GM12878 (cell line): ENCODE results near the gene KIAA1191. TPM values are rescaled to one million over a fixed set of nuclear protein-coding genes. Genes with fewer than 3 reads are reported as not detected.

Experiments
- ATAC-seq: fragments of 200-7000 bp; cut with Tn5 transposase; 3 replicates; pipeline ENCODE4 v1.9.1; 2020; ENCODE audit warnings: mild to moderate bottlenecking, moderate library complexity
- BruUV-seq: library from RNA; stranded (reverse); fragments of 400-500 nt; replicated peaks from 2 replicates; lab custom pipeline; 2021; lab: Mats Ljungman, UMichigan
- CTCF ChIA-PET: fragments of 300-600 bp; sonication (Branson Sonifier 250); formaldehyde crosslinking; extraction: SDS; loops from one replicate; lab custom pipeline; 2021; ENCODE audit warnings: inconsistent platforms; lab: Yijun Ruan, JAX
- POLR2A ChIA-PET: fragments of 350-600 bp; formaldehyde crosslinking; extraction: SDS; loops from one replicate; lab custom pipeline; 2021; ENCODE audit warnings: inconsistent platforms; lab: Charles Lee
- RAD21 ChIA-PET: fragments of 300-600 bp; sonication (Branson Sonifier 250); formaldehyde crosslinking; loops from one replicate; lab custom pipeline; 2023; ENCODE audit warnings: antibody characterized with exemption; ENCODE audit not compliant: unreplicated experiment; lab: Charles Lee
- SMC1A ChIA-PET: fragments of 300-600 bp; sonication (Branson Sonifier 250); formaldehyde crosslinking; loops from one replicate; lab custom pipeline; 2023; ENCODE audit not compliant: unreplicated experiment, uncharacterized antibody; lab: Charles Lee
- DNase-seq: peaks from one replicate; pipeline ENCODE4 v3.0.0-alpha.2; 2011; ENCODE audit warnings: low read depth, low spot score
- FAIRE-seq: peaks from 3 replicates; lab custom pipeline; 2011; peaks lifted over from hg19 to GRCh38; lab: Jason Lieb, UNC
- H2AFZ ChIP-seq: 2 replicates; pipeline ENCODE4 v1.6.0; 2011; ENCODE audit warnings: low read depth, low read length, control low read depth; ENCODE audit not compliant: control insufficient read depth
- H3K27ac ChIP-seq: 2 replicates; pipeline ENCODE4 v1.5.1; 2011; ENCODE audit warnings: control low read depth; ENCODE audit not compliant: control insufficient read depth, insufficient read depth
- H3K27me3 ChIP-seq, 2 experiments: replicated peaks in 1 of 2; 2 replicates each; pipeline versions ENCODE4 v1.6.0 to v1.6.1; 2011; ENCODE audit warnings: low read length in 1 of 2; ENCODE audit not compliant: control insufficient read depth in 2 of 2, insufficient read depth in 2 of 2
- H3K36me3 ChIP-seq, 2 experiments: 2 replicates each; pipeline ENCODE4 v1.5.1; 2011; ENCODE audit warnings: low read length in 1 of 2; ENCODE audit not compliant: control insufficient read depth in 2 of 2, insufficient read depth in 2 of 2
- H3K4me1 ChIP-seq: 2 replicates; pipeline ENCODE4 v1.6.1; 2011; ENCODE audit warnings: mild to moderate bottlenecking, low read length, moderate library complexity, mixed read lengths; ENCODE audit not compliant: control insufficient read depth, insufficient read depth
- H3K4me2 ChIP-seq: 2 replicates; pipeline ENCODE4 v1.6.0; 2011; ENCODE audit warnings: control low read depth; ENCODE audit not compliant: control insufficient read depth, insufficient read depth
- H3K4me3 ChIP-seq: fragments of 200-600 bp; sonication (generic); 2 replicates; pipeline ENCODE4 v1.5.1; 2016
- H3K79me2 ChIP-seq: 2 replicates; pipeline ENCODE4 v1.6.0; 2011; ENCODE audit warnings: low read length; ENCODE audit not compliant: control insufficient read depth, insufficient read depth
- H3K9ac ChIP-seq: 2 replicates; pipeline ENCODE4 v1.8.0; 2011; ENCODE audit warnings: low read length, control low read depth, mixed read lengths; ENCODE audit not compliant: control insufficient read depth, insufficient read depth
- H3K9me3 ChIP-seq: replicated peaks from 3 replicates; pipeline ENCODE4 v1.5.1; 2011; ENCODE audit warnings: mild to moderate bottlenecking, low read length; ENCODE audit not compliant: control insufficient read depth, insufficient read depth
- H4K20me1 ChIP-seq: 2 replicates; pipeline ENCODE4 v1.6.0; 2011; ENCODE audit not compliant: control insufficient read depth, insufficient read depth
- CEBPB ChIP-seq, 2 experiments: fragments of 150-350 bp in 1 of 2; IDR thresholded peaks; 2 replicates each; pipeline ENCODE4 v1.6.1; 2012 to 2014; ENCODE audit warnings: low read depth in 2 of 2, low read length in 2 of 2, borderline replicate concordance in 1 of 2, inconsistent platforms in 1 of 2
- EP300 ChIP-seq, 2 experiments: fragments of 150-350 bp in 1 of 2; IDR thresholded peaks; 2 replicates each; pipeline ENCODE4 v1.6.1; 2011 to 2012; ENCODE audit warnings: low read depth in 2 of 2, low read length in 2 of 2, borderline replicate concordance in 1 of 2, improper control_type of control experiment in 1 of 2, inconsistent platforms in 1 of 2; ENCODE audit not compliant: control insufficient read depth in 1 of 2
- GABPA ChIP-seq: IDR thresholded peaks from 2 replicates; pipeline ENCODE4 v1.6.1; 2014; ENCODE audit warnings: antibody characterized with exemption, low read depth, mild to moderate bottlenecking, inconsistent platforms
- JUND ChIP-seq: IDR thresholded peaks from 2 replicates; pipeline ENCODE4 v1.6.1; 2012; ENCODE audit warnings: low read depth, mild to moderate bottlenecking, low read length, improper control_type of control experiment, moderate library complexity
- MYB ChIP-seq: fragments of 150-350 bp; IDR thresholded peaks from 2 replicates; pipeline ENCODE4 v1.6.1; 2014; ENCODE audit warnings: mild to moderate bottlenecking, low read depth, low read length, borderline replicate concordance
- NR2F1 ChIP-seq: fragments of 450-650 bp; conservative IDR thresholded peaks from 2 replicates; pipeline ENCODE4 v1.6.1; 2017; ENCODE audit warnings: mild to moderate bottlenecking
- RAD51 ChIP-seq: fragments of 450-650 bp; IDR thresholded peaks from 2 replicates; pipeline ENCODE4 v1.6.1; 2016; ENCODE audit warnings: moderate library complexity, mild to moderate bottlenecking, inconsistent platforms
- RB1 ChIP-seq: fragments of 450-650 bp; formaldehyde crosslinking; IDR thresholded peaks from 2 replicates; pipeline ENCODE4 v1.6.1; 2017; ENCODE audit warnings: mild to moderate bottlenecking, borderline replicate concordance
- RELA ChIP-seq: fragments of 450-650 bp; IDR thresholded peaks from 2 replicates; pipeline ENCODE4 v1.8.0; 2014; ENCODE audit warnings: borderline replicate concordance; ENCODE audit not compliant: partially characterized antibody
- STAT1 ChIP-seq: fragments of 450-650 bp; conservative IDR thresholded peaks from 2 replicates; pipeline ENCODE4 v1.6.1; 2014; ENCODE audit warnings: antibody characterized with exemption, mild to moderate bottlenecking
- TCF7 ChIP-seq: IDR thresholded peaks from 2 replicates; pipeline ENCODE4 v1.6.1; 2014; ENCODE audit warnings: antibody characterized with exemption, borderline replicate concordance
- WGBS: methylation state at CpG from one replicate; pipeline ENCODE4 v1.1.6; 2016; ENCODE audit warnings: low lambda C conversion rate; ENCODE audit not compliant: insufficient replicate concordance, insufficient coverage; ENCODE audit errors: missing lambda C conversion rate; 5-methylcytosine and 5-hydroxymethylcytosine counted together
- in situ Hi-C: fragments of 300-500 bp; cut with MboI; formaldehyde crosslinking; loops from 9 replicates; pipeline ENCODE4 v1.14.3; 2018; ENCODE audit warnings: mixed read lengths
- intact Hi-C: fragments of 100-400 bp; cut with micrococcal nuclease; formaldehyde crosslinking; loops from one replicate; pipeline ENCODE4 v1.14.2; 2022; ENCODE audit not compliant: unreplicated experiment
- polyA plus RNA-seq, 11 experiments: library from polyadenylated mRNA; depleted of rRNA in 4 of 11; unstranded in 6 of 11; stranded (reverse) in 5 of 11; fragments of >200 nt; fragmentation: Nextera tagmentation in 4 of 11; fragmentation: Illumina TruSeq in 1 of 11; extraction: Ambion mirVana in 4 of 11; extraction: Trizol in 1 of 11; gene quantifications; 1 replicate in 1 of 11; 2 replicates in 10 of 11; pipeline versions ENCODE4 v1.2.1 to v1.2.3, GENCODE V29; 2011 to 2016; ENCODE audit warnings: inconsistent platforms in 2 of 11, missing spikeins in 2 of 11, low read depth in 1 of 11
- total RNA-seq, 4 experiments: library from RNA; depleted of rRNA in 3 of 4; stranded (reverse); fragments of >200 nt in 3 of 4; fragmentation: Illumina TruSeq in 1 of 4; extraction: Trizol in 1 of 4; gene quantifications; 2 replicates each; pipeline versions ENCODE4 v1.2.1 to v1.2.3, GENCODE V29; 2013 to 2021
- TF ChIP-seq, protein P1 (sequence below): IDR thresholded peaks from 2 replicates; pipeline ENCODE4 v1.6.1; 2012; ENCODE audit warnings: improper control_type of control experiment, low read depth, low read length; ENCODE audit not compliant: insufficient replicate concordance

Gene KIAA1191
- total and polyA plus RNA-seq, 10 of the 15 experiments (the other 5 are each of a cell fraction or from before 2014, with no cell fraction given), result 14.9 to 58.2 (median 31.8) TPM

- TF ChIP-seq MYB (no peak), RELA (no peak), JUND (no peak)
Measured at GRCh38 chr5:176387384-176387925, 25.9 kb upstream of the KIAA1191 start (continued).

GRCh38 chr5:176386491-176386890, 24.9 kb upstream of the KIAA1191 start:
- FAIRE-seq (no peak), ATAC-seq (no peak), DNase-seq (no peak)
- Histone ChIP-seq H3K27me3 (no peaks in the 10 kb centered on the region), H4K20me1 (peaks cover 3% of the 10 kb centered on the region; the same call in 1 of the 2 replicates), H3K9me3 (no peaks in the 10 kb centered on the region; the same call in 2 of the 3 replicates), H3K36me3 (peaks cover 25% of the 10 kb centered on the region in 2 experiments), H3K79me2 (peaks cover 50% of the 10 kb centered on the region), H3K4me2 (peak overlapping the region; percentile 72), H3K4me3 (peak overlapping the region; percentile 90), H3K27ac (no peak overlapping the region), H3K4me1 (peaks cover 11% of the 10 kb centered on the region), H3K9ac (peak overlapping the region; percentile 87), H2AFZ (no peak overlapping the region)
- no peak for TF ChIP-seq CEBPB (IDR thresholded peaks at IDR 0.05; ENCODE audit: borderline replicate concordance in 1 of 2, low read depth in 2 of 2, low read length in 2 of 2)
- no peak for TF ChIP-seq NR2F1
- no peak for TF ChIP-seq RB1
- TF ChIP-seq, protein P1, sequence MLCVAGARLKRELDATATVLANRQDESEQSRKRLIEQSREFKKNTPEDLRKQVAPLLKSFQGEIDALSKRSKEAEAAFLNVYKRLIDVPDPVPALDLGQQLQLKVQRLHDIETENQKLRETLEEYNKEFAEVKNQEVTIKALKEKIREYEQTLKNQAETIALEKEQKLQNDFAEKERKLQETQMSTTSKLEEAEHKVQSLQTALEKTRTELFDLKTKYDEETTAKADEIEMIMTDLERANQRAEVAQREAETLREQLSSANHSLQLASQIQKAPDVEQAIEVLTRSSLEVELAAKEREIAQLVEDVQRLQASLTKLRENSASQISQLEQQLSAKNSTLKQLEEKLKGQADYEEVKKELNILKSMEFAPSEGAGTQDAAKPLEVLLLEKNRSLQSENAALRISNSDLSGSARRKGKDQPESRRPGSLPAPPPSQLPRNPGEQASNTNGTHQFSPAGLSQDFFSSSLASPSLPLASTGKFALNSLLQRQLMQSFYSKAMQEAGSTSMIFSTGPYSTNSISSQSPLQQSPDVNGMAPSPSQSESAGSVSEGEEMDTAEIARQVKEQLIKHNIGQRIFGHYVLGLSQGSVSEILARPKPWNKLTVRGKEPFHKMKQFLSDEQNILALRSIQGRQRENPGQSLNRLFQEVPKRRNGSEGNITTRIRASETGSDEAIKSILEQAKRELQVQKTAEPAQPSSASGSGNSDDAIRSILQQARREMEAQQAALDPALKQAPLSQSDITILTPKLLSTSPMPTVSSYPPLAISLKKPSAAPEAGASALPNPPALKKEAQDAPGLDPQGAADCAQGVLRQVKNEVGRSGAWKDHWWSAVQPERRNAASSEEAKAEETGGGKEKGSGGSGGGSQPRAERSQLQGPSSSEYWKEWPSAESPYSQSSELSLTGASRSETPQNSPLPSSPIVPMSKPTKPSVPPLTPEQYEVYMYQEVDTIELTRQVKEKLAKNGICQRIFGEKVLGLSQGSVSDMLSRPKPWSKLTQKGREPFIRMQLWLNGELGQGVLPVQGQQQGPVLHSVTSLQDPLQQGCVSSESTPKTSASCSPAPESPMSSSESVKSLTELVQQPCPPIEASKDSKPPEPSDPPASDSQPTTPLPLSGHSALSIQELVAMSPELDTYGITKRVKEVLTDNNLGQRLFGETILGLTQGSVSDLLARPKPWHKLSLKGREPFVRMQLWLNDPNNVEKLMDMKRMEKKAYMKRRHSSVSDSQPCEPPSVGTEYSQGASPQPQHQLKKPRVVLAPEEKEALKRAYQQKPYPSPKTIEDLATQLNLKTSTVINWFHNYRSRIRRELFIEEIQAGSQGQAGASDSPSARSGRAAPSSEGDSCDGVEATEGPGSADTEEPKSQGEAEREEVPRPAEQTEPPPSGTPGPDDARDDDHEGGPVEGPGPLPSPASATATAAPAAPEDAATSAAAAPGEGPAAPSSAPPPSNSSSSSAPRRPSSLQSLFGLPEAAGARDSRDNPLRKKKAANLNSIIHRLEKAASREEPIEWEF, result no peak
- TF ChIP-seq STAT1, result no peak
- TF ChIP-seq EP300 (IDR thresholded peaks at IDR 0.05; ENCODE audit: borderline replicate concordance in 1 of 2, control insufficient read depth in 1 of 2, low read depth in 2 of 2, low read length in 2 of 2), result no peak
- TF ChIP-seq TCF7, result no peak
- TF ChIP-seq GABPA, result no peak
- no peak for TF ChIP-seq RAD51
- ChIA-PET CTCF (no interaction called here), SMC1A (interaction anchor here (1.6 to 2.0 kb wide), 2 partner anchors 18 to 24 kb away, joined by 4 to 7 read pairs; no protein-coding TSS in a partner anchor), RAD21 (interaction anchor here (0.9 kb wide), 1 partner anchor 24 kb away, joined by 4 read pairs; no protein-coding TSS in a partner anchor), POLR2A (no interaction called here)
- intact Hi-C loops, result loop anchor here (5.0 to 10.0 kb wide), 2 partner anchors 148 to 149 kb away; partner anchors contain the start of genes RNF44 and SIMC1
- 33% methylated on average over 1 of the region's 1 CpG for WGBS
- BruUV-seq, result no TSS peak
- in situ Hi-C loops, result no loop called here
